GM12875 (cell line): ENCODE results near the gene RUVBL1.
A peak's percentile ranks its signal among the peaks of the same experiment; 100 is the strongest.

Experiments
- H3K4me3 ChIP-seq: one replicate; pipeline ENCODE4 v1.5.1; 2011; ENCODE audit warnings: low read depth, low read length, control low read depth
- TF ChIP-seq, protein P1 (sequence below): IDR thresholded peaks from 2 replicates; pipeline ENCODE4 v1.5.1; 2011; ENCODE audit warnings: low read depth, mild to moderate bottlenecking, control low read depth, inconsistent platforms, low read length, moderate library complexity, borderline replicate concordance; ENCODE audit not compliant: insufficient read depth

RUVBL1 gene

DNA sequence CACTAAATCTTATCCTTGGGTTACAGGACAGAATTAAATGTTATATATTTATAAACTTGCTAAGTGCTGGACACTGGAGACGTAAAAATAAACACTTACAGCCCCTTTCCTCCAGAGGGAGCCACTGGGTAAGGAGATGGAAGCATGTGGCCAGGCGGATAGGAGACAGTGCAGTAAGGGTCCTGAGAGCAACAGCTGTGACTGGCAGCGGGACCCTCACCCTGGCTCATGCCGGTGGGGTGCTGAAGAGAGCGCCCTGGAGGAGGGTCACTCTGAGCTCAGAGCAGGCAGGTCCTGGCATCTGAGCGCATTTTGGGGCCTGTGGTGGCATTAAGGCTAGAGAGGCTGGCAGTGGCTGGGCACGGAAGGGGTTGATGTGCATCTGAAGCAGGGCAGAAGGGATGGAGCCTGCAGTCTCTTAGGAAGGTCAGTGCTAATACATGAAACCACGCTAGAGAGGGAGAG is 55.4 kb downstream of the RUVBL1 start:
- H3K4me3 ChIP-seq, result no peak overlapping the region
- TF ChIP-seq, protein P1, sequence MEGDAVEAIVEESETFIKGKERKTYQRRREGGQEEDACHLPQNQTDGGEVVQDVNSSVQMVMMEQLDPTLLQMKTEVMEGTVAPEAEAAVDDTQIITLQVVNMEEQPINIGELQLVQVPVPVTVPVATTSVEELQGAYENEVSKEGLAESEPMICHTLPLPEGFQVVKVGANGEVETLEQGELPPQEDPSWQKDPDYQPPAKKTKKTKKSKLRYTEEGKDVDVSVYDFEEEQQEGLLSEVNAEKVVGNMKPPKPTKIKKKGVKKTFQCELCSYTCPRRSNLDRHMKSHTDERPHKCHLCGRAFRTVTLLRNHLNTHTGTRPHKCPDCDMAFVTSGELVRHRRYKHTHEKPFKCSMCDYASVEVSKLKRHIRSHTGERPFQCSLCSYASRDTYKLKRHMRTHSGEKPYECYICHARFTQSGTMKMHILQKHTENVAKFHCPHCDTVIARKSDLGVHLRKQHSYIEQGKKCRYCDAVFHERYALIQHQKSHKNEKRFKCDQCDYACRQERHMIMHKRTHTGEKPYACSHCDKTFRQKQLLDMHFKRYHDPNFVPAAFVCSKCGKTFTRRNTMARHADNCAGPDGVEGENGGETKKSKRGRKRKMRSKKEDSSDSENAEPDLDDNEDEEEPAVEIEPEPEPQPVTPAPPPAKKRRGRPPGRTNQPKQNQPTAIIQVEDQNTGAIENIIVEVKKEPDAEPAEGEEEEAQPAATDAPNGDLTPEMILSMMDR, result peak; percentile 62; the same call in 1 of the 2 replicates

DNA sequence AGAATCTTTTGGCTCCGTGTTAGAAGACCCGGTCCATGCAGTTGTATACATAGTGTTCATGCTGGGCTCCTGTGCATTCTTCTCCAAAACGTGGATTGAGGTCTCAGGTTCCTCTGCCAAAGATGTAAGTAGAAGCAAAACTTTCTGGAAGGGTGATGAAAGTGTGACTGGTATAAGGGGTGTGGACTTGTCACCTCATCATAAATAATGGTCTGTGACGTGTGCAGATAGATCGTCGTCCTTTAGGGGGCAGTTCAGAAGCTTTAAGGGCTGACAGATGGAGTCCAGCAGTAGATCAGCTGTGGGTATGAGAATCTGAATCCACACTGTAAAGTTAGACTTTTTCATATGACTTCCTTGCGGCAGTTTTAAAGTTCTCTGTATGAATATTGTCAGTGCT is 56.1 kb downstream of the RUVBL1 start:
- TF ChIP-seq, protein P1, result no peak
- no peak overlapping the region for H3K4me3 ChIP-seq

DNA sequence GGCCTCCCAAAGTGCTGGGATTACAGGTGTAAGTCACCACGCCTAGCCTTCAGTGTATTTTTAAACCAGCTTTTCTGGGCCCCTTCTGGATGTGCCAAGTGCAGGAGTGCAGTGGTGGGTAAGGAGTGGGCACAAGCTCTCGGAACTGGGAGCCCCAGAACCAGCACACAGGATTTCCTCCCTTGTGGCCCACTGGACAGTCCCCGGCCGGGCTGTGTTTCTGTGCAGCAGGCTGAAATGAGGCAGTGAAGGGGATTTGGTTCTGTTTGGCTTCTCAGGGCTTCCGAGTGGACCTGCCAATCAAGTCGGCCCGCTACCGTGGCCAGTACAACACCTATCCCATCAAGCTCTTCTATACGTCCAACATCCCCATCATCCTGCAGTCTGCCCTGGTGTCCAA is 56.9 kb downstream of the RUVBL1 start:
- TF ChIP-seq, protein P1, result no peak

DNA sequence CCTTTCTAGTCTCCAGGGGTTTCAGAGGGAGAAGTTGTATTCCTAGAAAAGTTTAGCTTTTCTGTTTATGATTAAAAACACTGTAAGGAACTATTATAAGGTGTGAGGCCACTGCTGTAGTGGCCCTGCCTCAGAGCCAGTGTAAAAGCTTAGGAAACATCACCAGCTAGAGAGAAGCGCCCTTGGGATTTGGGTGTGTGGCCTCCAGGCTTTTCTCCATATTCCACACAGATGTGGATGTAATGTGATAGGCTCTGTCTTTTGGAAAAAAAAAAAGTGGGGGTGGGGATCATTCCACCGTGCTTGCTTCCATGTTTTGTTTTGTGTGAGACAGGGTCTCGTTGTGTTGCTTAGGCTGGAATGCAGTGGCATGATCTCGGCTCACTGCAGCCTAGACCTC is 57.5 kb downstream of the RUVBL1 start:
- TF ChIP-seq, protein P1, result no peak
- H3K4me3 ChIP-seq, result no peak overlapping the region

More for the DNA sequence above, 56.9 kb downstream of the RUVBL1 start:
- no peak overlapping the region for H3K4me3 ChIP-seq

DNA sequence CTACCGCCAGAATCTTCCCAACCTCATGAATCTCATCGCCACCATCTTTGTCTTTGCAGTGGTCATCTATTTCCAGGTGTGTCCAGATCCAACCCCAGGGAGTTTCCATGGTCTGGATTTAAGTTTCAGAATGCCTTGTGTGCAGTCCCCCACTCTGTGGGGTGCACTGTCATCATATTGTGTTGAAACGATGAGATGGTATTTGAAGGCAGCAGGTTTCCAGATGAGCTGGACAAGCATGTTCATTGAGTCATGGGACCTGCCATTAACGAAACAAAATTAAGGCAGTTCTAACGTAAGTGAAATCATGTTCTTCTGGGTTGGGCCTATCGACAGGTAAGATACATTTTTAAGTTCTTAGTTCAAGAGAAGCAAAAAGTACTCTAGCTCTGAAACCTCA is 58.6 kb downstream of the RUVBL1 start:
- TF ChIP-seq, protein P1, result no peak
- no peak overlapping the region for H3K4me3 ChIP-seq

DNA sequence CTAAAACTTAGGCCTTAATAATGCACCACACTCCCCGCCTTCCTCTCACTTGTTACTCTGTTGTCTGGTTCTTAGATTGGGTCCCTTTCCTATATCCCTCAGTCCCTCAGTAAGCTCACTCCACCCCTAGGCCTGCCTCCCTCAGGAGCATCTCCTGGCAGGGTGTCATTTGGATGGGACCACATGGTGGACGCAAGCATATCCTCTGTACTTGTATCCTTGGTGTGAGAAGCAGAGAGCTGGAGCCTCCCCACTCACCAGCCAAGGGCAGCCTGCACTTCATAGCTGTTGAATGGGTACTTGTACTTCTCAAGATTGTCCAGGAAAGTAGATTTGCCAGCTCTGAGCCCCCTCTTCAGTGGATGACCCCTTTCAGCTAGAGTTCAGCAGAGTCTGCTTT is 59.7 kb downstream of the RUVBL1 start:
- TF ChIP-seq, protein P1, result no peak
- H3K4me3 ChIP-seq, result no peak overlapping the region

DNA sequence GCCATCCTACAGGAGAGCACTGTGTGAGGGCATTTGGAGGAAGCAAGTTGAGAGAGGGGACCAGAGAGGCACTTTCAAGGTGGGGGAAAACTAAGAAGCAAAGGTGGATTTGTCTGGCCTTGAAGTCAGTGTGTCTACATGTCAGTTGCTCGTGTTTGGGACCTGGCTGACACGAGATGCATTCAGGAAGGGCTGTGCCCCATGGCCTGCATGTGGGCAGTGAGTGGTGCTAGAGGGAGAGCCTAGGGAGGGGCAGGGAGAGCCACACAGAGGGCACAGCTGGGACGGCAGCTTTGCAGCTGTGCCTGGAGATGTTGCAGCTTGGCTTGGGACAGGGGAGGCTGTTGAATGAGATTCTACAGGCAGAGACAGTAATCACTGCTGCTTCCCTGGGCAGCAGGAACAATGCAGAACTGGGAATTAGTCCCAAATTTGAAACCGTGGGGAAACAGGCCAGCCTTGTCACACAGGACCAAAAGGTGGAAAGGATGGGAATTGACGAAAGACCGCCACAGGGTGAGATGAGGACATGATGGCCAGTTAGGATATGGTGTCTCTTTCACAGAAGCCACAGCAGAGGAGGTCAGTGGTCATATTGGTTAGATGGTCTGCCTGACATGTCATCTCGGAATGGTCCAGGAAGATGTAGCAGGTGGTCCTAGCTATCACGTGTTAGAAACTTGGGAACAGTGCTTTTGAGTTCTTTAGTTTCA is 61.4 kb downstream of the RUVBL1 start:
- H3K4me3 ChIP-seq, result no peak overlapping the region
- TF ChIP-seq, protein P1, result no peak
